ENCODE results near the gene OXCT2.

The OXCT2 gene

DNA sequence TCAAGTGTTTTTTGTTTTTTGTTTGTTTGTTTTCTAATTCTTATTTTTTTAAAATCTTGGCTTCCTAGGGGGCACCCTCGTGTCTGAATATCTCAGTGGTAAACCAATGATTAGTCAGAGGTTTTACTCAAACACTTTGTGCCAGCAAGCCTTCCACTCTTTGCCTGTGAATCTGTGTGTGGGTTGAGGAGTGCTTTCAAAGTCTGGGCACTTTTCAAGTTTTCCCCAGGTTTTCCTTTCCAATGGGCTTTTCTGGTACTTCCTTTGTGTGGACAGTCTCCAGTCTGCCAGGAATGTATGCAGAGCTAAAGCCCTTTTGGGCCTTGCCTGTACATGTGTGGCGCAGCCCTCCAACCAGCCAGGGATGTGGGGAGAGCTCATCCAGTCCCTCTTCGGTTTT is 42.1 kb downstream of the OXCT2 start:
- no peak for DNase-seq

DNA sequence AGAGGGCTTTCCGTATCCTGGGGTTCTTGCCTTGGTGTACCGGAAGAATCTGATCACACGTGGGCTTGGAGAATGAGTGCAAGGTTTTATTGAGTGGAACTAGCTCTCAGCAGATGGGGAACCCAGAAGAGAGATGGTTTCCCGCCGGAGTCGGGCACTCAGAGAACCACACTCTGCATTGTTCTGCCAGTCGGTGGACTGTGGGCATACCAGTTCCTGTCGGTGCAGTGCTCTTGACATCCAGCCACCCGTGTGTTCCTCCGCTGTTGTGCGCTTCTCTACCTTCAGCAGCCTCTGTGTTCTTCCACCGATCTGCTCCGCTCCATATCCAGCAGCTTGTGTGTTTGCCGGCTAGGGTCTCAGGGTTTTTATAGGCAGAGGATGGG is 43.2 kb downstream of the OXCT2 start:
- DNase-seq, result peak; percentile 70

DNA sequence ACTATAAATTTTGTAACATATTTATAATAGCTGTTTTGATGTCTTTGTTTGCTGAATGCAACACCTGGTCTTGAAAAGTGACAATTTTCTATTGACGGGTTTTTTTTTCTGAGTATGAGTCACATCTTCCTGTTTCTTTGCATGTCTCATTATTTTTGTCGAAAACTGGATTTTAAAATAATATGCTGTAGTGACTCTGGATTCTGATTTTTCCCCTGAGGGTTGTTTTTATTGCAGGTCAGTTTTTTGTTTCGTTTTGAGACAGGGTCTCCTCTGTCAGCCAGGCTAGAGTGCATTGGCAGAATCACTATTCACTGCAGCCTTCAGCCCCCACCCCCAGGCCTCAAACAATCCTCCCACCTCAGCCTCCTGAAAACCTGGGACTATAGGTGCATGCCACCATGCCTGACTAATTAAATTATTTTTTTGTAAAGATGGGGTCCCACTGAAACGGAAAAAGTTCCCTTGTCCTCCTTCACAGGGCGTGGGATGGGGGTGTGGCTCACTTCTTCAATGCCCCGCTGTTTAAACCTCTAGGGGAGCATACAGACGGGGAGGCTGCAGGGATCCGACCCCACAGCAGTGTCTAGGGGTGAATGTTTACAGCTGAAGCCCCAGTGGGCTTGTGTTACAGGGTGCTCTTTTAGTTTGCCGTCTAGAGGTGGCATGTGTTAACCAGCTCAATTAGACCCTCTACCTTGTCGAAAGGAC is 43.8 kb downstream of the OXCT2 start:
- no peak for DNase-seq

DNA sequence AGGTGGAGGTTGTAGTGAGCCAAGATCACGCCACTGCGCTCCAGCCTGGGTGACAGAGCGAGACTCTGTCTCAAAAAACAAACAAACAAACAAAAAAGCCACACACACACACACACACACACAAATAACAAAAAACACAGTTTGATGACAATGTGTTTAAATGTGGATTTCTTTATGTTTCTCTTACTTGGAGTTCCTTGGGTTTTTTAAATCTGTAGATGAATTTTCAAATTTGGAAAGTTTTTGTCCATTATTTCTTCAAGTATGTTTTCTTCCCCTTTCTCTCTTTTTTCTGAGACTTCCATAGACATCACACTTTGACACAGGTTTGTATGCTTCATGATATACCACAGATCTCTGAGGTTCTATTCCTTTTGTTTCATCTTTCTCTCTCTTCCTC is 44.5 kb downstream of the OXCT2 start:
- DNase-seq, result no peak

DNA sequence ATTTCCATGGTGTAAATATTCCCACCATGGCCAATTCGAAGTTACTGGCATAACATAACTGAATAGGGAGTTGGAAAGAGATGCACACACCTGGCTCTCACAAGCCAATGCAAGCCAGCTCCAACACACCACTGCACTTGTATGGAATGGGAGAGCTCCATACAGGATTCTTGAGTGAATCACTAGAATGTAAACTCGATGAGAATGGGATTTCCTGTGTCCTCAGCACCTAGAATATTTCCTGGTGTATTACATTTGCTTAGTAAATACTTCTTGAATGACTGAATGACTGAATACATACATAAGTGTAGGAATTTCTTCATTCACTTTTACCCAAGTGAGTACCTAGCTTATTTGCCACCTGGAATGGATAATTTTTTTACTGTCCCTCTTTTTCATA is 48.7 kb downstream of the OXCT2 start:
- DNase-seq, result no peak

DNA sequence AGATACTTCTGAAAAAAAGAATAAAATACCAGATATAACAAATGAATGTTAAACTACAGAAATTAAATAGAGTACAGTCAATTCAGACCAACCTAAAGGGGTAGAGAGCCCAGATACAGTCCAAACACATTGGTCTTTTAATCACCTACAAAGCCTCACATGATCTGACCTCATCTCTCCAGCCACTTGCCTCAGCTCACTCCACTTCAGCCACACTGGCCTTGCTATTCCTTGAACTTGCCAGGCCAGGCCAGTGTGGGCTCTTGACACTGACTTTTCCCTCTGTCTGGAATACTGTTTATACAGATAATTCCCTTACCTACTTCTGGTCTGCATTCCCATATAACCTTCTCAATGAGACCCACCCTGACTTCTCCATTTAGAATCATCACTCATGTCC is 49.5 kb downstream of the OXCT2 start:
- DNase-seq, result no peak

DNA sequence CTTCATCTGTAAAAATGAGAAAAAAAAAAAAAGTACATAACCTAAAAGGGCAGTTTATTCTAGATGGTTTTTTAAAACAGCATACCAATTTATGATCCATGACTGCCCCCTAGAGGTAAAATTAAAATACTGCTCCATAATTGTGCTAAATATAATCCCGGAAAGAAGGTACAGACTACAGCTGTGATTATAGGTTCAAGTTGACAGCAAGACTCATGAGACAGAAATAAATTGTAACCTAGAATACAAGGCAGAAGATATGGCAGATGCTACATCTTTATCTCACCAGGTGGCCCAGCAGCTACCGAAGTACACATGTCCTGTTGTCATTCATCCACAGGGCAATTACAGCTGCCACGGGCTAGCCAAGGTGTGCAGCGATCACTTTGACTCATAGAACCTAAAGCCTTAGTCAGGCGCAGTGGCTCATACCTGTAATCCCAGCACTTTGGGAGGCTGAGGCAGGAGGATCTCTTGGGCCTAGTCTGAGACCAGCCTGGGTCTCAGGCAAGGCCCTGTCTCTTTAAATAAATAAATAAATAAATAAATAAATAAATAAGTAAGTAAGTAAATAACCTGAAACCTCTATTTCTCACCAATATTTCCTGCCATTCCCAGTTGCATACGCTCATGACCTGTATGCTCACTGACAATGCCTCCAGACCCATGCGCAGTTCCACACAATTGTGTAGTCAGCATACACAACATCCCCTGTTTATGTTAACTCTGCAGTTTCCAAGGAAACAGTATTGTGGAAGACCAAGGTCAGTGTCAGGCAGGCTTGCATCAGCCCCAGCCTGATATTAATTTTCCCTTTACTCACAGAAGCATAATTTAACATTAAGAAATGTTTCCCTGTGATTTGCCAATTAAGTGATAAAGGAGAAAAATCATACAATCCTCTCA is 50.8 kb downstream of the OXCT2 start:
- peak; percentile 84 for DNase-seq

Data from DMS79 treated with DMSO at 0.1 percent for 48 hours (cell line).